RWPE1 (cell line): Measurements from ENCODE around the gene FBXO10.

Experiments
- CTCF ChIA-PET: fragments of 350-600 bp; sonication (Branson Sonifier 250); formaldehyde crosslinking; extraction: SDS; loops from one replicate; lab custom pipeline; 2021; lab: Yijun Ruan, JAX
- POLR2A ChIA-PET: fragments of 400-600 bp; formaldehyde crosslinking; extraction: SDS; loops from one replicate; lab custom pipeline; 2020; ENCODE audit warnings: antibody characterized with exemption; ENCODE audit not compliant: low non-redundant PET; lab: Yijun Ruan, JAX
- DNase-seq: peaks from one replicate; pipeline ENCODE4 v3.0.0; 2012; ENCODE audit warnings: low spot score
- H3K27ac ChIP-seq: fragments of 450-650 bp; 2 replicates; pipeline ENCODE4 v1.5.1; 2017
- TF ChIP-seq, protein P1 (sequence below): fragments of 450-650 bp; conservative IDR thresholded peaks from 2 replicates; pipeline ENCODE4 v1.5.1; 2017; ENCODE audit warnings: low read depth, mild to moderate bottlenecking

The FBXO10 gene

GRCh38 chr9:37559125-37559524 is 17.1 kb downstream of the FBXO10 start:
- ChIA-PET CTCF (no interaction called here), POLR2A (no interaction called here)
- TF ChIP-seq, protein P1, sequence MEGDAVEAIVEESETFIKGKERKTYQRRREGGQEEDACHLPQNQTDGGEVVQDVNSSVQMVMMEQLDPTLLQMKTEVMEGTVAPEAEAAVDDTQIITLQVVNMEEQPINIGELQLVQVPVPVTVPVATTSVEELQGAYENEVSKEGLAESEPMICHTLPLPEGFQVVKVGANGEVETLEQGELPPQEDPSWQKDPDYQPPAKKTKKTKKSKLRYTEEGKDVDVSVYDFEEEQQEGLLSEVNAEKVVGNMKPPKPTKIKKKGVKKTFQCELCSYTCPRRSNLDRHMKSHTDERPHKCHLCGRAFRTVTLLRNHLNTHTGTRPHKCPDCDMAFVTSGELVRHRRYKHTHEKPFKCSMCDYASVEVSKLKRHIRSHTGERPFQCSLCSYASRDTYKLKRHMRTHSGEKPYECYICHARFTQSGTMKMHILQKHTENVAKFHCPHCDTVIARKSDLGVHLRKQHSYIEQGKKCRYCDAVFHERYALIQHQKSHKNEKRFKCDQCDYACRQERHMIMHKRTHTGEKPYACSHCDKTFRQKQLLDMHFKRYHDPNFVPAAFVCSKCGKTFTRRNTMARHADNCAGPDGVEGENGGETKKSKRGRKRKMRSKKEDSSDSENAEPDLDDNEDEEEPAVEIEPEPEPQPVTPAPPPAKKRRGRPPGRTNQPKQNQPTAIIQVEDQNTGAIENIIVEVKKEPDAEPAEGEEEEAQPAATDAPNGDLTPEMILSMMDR = no peak
- DNase-seq = no peak
- no peak overlapping the region for H3K27ac ChIP-seq

GRCh38 chr9:37555786-37556185 is 20.4 kb downstream of the FBXO10 start:
- ChIA-PET POLR2A (no interaction called here), CTCF (no interaction called here)

GRCh38 chr9:37554318-37554717 is 21.9 kb downstream of the FBXO10 start:
- no peak for DNase-seq
- CTCF ChIA-PET = no interaction called here
- TF ChIP-seq, protein P1 = no peak
- no peak overlapping the region for H3K27ac ChIP-seq
- POLR2A ChIA-PET = no interaction called here

More at GRCh38 chr9:37555786-37556185, 20.4 kb downstream of the FBXO10 start:
- H3K27ac ChIP-seq = no peak overlapping the region
- no peak for DNase-seq
- TF ChIP-seq, protein P1 = no peak

- TF ChIP-seq, protein P1 = no peak
- no peak for DNase-seq
- no peak overlapping the region for H3K27ac ChIP-seq
- ChIA-PET POLR2A (interaction anchor here (0.6 kb wide), 1 partner anchor 24 kb away, joined by 3 read pairs; the partner anchor contains the start of gene FBXO10), CTCF (no interaction called here)
Measured at GRCh38 chr9:37551888-37552287, 24.3 kb downstream of the FBXO10 start.

DNA sequence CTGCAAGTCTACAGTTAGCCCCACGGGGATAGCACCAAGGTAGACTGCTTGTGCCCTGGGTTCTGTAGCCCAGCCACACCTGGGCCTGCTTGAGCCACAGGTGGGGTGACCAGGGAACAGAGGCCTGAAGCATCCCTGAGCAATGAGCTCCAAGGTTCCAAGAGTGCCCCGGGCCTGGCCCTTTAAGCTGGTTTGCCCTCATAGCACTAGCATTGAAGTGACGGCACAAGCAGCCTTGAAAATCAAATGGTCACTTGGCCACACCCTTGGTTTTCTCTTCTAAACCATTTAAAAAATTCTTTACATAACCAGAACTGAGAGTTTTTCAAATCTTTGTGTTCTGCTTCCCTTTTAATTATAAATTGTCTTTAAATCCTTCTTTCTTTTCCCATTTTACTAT is 24.7 kb downstream of the FBXO10 start:
- DNase-seq = no peak
- no peak overlapping the region for H3K27ac ChIP-seq
- ChIA-PET POLR2A (no interaction called here), CTCF (no interaction called here)
- TF ChIP-seq, protein P1 = no peak

DNA sequence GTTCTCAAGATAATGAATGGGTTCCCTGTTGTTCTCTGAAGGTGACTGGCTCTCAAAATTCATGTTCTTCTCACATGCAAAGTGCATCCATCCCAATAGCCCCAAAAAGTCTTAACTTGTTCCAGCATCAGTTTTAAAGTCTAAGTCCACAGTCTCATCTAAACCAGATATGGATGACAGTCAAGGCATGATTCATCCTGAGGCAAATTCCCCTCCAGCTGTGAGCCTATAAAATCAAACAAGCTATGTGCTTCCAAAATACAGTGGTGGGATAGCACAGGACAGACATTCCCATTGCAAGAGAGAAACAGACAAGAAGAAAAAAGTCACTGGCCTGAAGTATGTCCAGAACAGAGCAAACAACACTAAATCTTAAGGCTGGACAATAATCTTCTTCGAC is 25.4 kb downstream of the FBXO10 start:
- TF ChIP-seq, protein P1 = no peak
- no peak overlapping the region for H3K27ac ChIP-seq
- DNase-seq = no peak
- ChIA-PET CTCF (no interaction called here), POLR2A (no interaction called here)
